ENCODE measurements around the gene STX3. TPM values are rescaled to one million over a fixed set of nuclear protein-coding genes. Genes with fewer than 3 reads are reported as not detected.
"Not testable (repeated sequence)": the region's sequence is repeated elsewhere in the genome, so short reads cannot be mapped to it uniquely, and the experiment has no call there.

STX3 gene
- total and polyA plus RNA-seq, 10 donors: 5.1 to 49.3 (median 27.8) TPM

GRCh38 chr11:59847626-59848025 lies 92.5 kb downstream of the STX3 start:
- H3K9me3 ChIP-seq: no peaks in the 10 kb centered on the region
- H3K4me1 ChIP-seq: no peaks in the 10 kb centered on the region
- WGBS, 5 donors: 57 to 93% (median 72%) methylated on average over 3 of the region's 3 CpGs
- H3K4me3 ChIP-seq: no peak overlapping the region
- H3K27ac ChIP-seq: no peak overlapping the region
- H3K36me3 ChIP-seq: no peaks in the 10 kb centered on the region
- no peak for DNase-seq
- TF ChIP-seq POLR2A (IDR thresholded peaks at IDR 0.05) (no peak), POLR2AphosphoS5 (IDR thresholded peaks at IDR 0.05) (no peak), CTCF (IDR thresholded peaks at IDR 0.05 in 8 of 11, conservative IDR thresholded peaks at IDR 0.05 in 3 of 11) (no peak)
- intact Hi-C loops (cut with DNase I; ENCODE audit: low total_unique reads): no loop called here
- H3K27me3 ChIP-seq (replicated peaks in 1 of 7): no peaks in the 10 kb centered on the region

- intact Hi-C loops (cut with DNase I; ENCODE audit: low total_unique reads); H3K9me3 ChIP-seq; H3K4me1 ChIP-seq; H3K27me3 ChIP-seq (replicated peaks in 1 of 7); DNase-seq; H3K36me3 ChIP-seq; H3K4me3 ChIP-seq: not testable (repeated sequence)
- 92 to 98% (median 93%) methylated on average over 6 of the region's 6 CpGs for WGBS, 5 donors
- H3K27ac ChIP-seq: peak overlapping the region in 1 of 8 donors; percentile 4
These were observed 93.3 kb downstream of the STX3 start for GRCh38 chr11:59848439-59848838.

GRCh38 chr11:59849129-59849528 lies 94.0 kb downstream of the STX3 start:
- no peak overlapping the region for H3K4me3 ChIP-seq
- H3K36me3 ChIP-seq: no peaks in the 10 kb centered on the region
- H3K9me3 ChIP-seq: no peaks in the 10 kb centered on the region
- WGBS, 5 donors: 13 to 33% (median 26%) methylated on average over 2 of the region's 2 CpGs
- H3K27ac ChIP-seq: peak overlapping the region in 3 of 8 donors; percentile 4 to 38 (median 21)
- no peaks in the 10 kb centered on the region for H3K4me1 ChIP-seq
- intact Hi-C loops (cut with DNase I; ENCODE audit: low total_unique reads): no loop called here
- no peak for TF ChIP-seq POLR2AphosphoS5 (IDR thresholded peaks at IDR 0.05)
- H3K27me3 ChIP-seq (replicated peaks in 1 of 7): no peaks in the 10 kb centered on the region
- no peak for DNase-seq

- peak overlapping the region in 2 of 8 donors; percentile 4 to 38 for H3K27ac ChIP-seq
- H3K4me1 ChIP-seq; H3K36me3 ChIP-seq; H3K27me3 ChIP-seq (replicated peaks in 1 of 7); DNase-seq; intact Hi-C loops (cut with DNase I; ENCODE audit: low total_unique reads); H3K9me3 ChIP-seq; H3K4me3 ChIP-seq: not testable (repeated sequence)
- WGBS, 5 donors: 84 to 92% (median 86%) methylated on average over 2 of the region's 2 CpGs
These were observed 94.4 kb downstream of the STX3 start for GRCh38 chr11:59849551-59849950.

GRCh38 chr11:59851416-59851815 lies 96.2 kb downstream of the STX3 start:
- H3K27ac ChIP-seq; intact Hi-C loops (cut with DNase I; ENCODE audit: low total_unique reads); H3K4me1 ChIP-seq; H3K27me3 ChIP-seq (replicated peaks in 1 of 7); H3K9me3 ChIP-seq; H3K36me3 ChIP-seq; DNase-seq; H3K4me3 ChIP-seq: not testable (repeated sequence)
- 91 to 96% (median 93%) methylated on average over 5 of the region's 5 CpGs for WGBS, 5 donors

- Histone ChIP-seq H3K36me3 (no peaks in the 10 kb centered on the region), H3K9me3 (no peaks in the 10 kb centered on the region), H3K27ac (no peak overlapping the region), H3K27me3 (replicated peaks in 1 of 7) (no peaks in the 10 kb centered on the region), H3K4me3 (no peak overlapping the region), H3K4me1 (peaks cover 0 to 4% (median 0%) of the 10 kb centered on the region in 6 donors)
- DNase-seq: no peak
- intact Hi-C loops (cut with DNase I; ENCODE audit: low total_unique reads): no loop called here
- WGBS, 5 donors: 45 to 76% (median 49%) methylated on average over 2 of the region's 2 CpGs
- TF ChIP-seq POLR2AphosphoS5 (IDR thresholded peaks at IDR 0.05) (no peak), CTCF (IDR thresholded peaks at IDR 0.05 in 8 of 11, conservative IDR thresholded peaks at IDR 0.05 in 3 of 11) (no peak), POLR2A (IDR thresholded peaks at IDR 0.05) (no peak)
These were observed 99.7 kb downstream of the STX3 start for GRCh38 chr11:59854871-59855270.

Other genes with a start within 250 kb of the STX3 start
- gene OR4D9, start 243.8 kb upstream of the STX3 start, total RNA-seq: not detected
- gene OR4D9, start 243.8 kb upstream of the STX3 start, polyA plus RNA-seq: not detected
- gene OSBP, start 139.6 kb upstream of the STX3 start, total RNA-seq: 10 to 100 TPM; 33.9 to 39.9 (median 35.6) TPM
- 10 to 100 TPM in 1 of 3 donors, 1 to 10 TPM in 2; 7.0 to 10.6 (median 8.9) TPM for gene OSBP, start 139.6 kb upstream of the STX3 start, polyA plus RNA-seq
- 10 to 100 TPM; 24.0 to 47.1 (median 35.5) TPM for gene PATL1, start 86.3 kb upstream of the STX3 start, total RNA-seq
- 10 to 100 TPM in 1 of 3 donors, 1 to 10 TPM in 2; 5.7 to 10.3 (median 7.7) TPM for gene PATL1, start 86.3 kb upstream of the STX3 start, polyA plus RNA-seq
- gene OR10V1, start 41.5 kb upstream of the STX3 start, total RNA-seq: not detected
- not detected for gene OR10V1, start 41.5 kb upstream of the STX3 start, polyA plus RNA-seq
- 10 to 100 TPM; 35.6 to 55.9 (median 43.7) TPM for gene MRPL16, start 55.4 kb downstream of the STX3 start, total RNA-seq
- 10 to 100 TPM; 65.5 to 78.9 (median 70.7) TPM for gene MRPL16, start 55.4 kb downstream of the STX3 start, polyA plus RNA-seq
- gene CBLIF, start 90.1 kb downstream of the STX3 start, total RNA-seq: not detected
- gene CBLIF, start 90.1 kb downstream of the STX3 start, polyA plus RNA-seq: not detected
- gene TCN1, start 111.1 kb downstream of the STX3 start, total RNA-seq: 10 to 100 TPM in 4 of 7 donors, 1 to 10 TPM in 3; 1.2 to 18.6 (median 11.6) TPM
- under 1 TPM; 0.26 to 0.86 (median 0.64) TPM for gene TCN1, start 111.1 kb downstream of the STX3 start, polyA plus RNA-seq
- not detected for gene OOSP3, start 123.4 kb downstream of the STX3 start, total RNA-seq
- gene OOSP3, start 123.4 kb downstream of the STX3 start, polyA plus RNA-seq: not detected
- gene OOSP1, start 183.1 kb downstream of the STX3 start, total RNA-seq: not detected
- not detected for gene OOSP1, start 183.1 kb downstream of the STX3 start, polyA plus RNA-seq
- gene OOSP4A, start 208.7 kb downstream of the STX3 start, total RNA-seq: not detected
- not detected for gene OOSP4A, start 208.7 kb downstream of the STX3 start, polyA plus RNA-seq

All from spleen (tissue), 11 donors.